Tibial nerve (tissue), 4 donors: ENCODE data around the gene EXOC4.

ENCODE experiments used
- EP300 ChIP-seq, 2 donors: sonication (generic); formaldehyde crosslinking; IDR thresholded peaks; one replicate each; pipeline ENCODE4 v1.6.1; 2017; ENCODE audit warnings: antibody characterized with exemption in 2 of 2, mild to moderate bottlenecking in 1 of 2
- POLR2A ChIP-seq, 2 donors: fragments of 450-650 bp; IDR thresholded peaks; one replicate each; pipeline ENCODE4 v1.6.1; 2017; ENCODE audit warnings: antibody characterized with exemption in 2 of 2, mild to moderate bottlenecking in 2 of 2, moderate library complexity in 2 of 2
- TF ChIP-seq, protein P1 (sequence below), 5 experiments: fragments of 200-600 bp in 3 of 5; fragments of 450-650 bp in 2 of 5; sonication (generic) in 3 of 5; IDR thresholded peaks; one replicate each; pipeline ENCODE4 v1.5.1; 2016 to 2019; ENCODE audit warnings: antibody characterized with exemption in 5 of 5, mild to moderate bottlenecking in 3 of 5, moderate library complexity in 2 of 5

DNA sequence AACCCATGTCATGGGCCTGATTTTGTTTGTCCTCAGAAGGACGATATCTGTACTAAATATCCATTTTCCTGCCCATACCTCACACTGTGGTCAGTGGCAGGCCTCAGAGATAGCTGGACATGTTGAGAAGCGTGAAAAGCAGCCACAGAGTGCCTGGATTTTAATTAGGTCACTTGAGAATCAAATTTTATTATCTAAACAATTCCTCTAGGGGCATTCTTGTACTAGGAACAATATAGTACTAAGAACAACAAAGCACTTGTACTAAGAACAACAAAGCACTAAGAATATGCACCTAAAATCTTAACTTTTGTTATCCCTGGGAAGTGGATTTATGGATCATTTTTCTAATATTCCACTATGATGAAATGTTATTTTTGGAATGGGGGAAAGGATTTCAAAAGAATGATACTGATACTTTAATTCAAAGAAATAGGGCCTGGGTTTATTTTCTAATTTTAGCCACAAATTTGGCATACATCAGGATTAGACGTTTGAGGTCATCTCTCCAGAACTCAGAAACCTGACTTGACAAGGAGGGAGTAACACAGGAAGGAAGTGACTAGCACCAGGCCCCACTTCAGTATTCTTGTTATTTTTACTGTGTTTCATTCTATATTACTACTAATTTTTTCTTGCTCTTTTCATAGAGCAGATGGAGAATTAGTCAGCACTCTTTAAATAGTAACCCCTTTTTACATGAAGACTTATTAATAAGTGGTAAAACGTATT lies 112.2 kb downstream of the EXOC4 start:
- TF ChIP-seq POLR2A (IDR thresholded peaks at IDR 0.05) (no peak), EP300 (IDR thresholded peaks at IDR 0.05) (no peak)
- TF ChIP-seq, protein P1, sequence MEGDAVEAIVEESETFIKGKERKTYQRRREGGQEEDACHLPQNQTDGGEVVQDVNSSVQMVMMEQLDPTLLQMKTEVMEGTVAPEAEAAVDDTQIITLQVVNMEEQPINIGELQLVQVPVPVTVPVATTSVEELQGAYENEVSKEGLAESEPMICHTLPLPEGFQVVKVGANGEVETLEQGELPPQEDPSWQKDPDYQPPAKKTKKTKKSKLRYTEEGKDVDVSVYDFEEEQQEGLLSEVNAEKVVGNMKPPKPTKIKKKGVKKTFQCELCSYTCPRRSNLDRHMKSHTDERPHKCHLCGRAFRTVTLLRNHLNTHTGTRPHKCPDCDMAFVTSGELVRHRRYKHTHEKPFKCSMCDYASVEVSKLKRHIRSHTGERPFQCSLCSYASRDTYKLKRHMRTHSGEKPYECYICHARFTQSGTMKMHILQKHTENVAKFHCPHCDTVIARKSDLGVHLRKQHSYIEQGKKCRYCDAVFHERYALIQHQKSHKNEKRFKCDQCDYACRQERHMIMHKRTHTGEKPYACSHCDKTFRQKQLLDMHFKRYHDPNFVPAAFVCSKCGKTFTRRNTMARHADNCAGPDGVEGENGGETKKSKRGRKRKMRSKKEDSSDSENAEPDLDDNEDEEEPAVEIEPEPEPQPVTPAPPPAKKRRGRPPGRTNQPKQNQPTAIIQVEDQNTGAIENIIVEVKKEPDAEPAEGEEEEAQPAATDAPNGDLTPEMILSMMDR (IDR thresholded peaks at IDR 0.05): no peak
